ENCODE data around the gene RBMX2. TPM values are rescaled to one million over a fixed set of nuclear protein-coding genes. Genes with fewer than 3 reads are reported as not detected.

RBMX2 gene
- total RNA-seq, 1 experiment from 2014 or later: 33.1 TPM

DNA sequence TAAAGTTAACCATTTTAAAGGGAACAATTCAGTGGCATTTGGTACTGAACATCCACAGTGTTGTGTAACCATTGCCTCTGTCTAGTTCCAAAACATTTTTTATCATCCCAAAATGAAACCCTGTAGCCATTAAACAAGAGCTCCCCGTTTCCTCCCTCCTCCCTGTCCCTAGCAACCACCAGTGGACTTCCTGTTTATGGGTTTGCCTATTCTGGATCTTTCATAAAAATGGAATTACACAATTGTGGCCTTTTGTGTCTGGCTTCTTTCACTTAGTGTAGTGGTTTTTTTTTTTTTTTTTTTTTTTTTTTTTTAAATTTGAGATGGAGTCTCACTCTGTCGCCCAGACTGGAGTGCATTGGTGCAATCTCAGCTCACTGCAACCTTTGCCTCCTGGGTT is 11.6 kb downstream of the RBMX2 start:
- POLR2A ChIA-PET (ENCODE audit: low non-redundant PET): no interaction called here
- no peak for TF ChIP-seq EZH2 (IDR thresholded peaks at IDR 0.05; ENCODE audit: borderline replicate concordance, low read depth, low read length, poor library complexity, severe bottlenecking)
- TF ChIP-seq, protein P1, sequence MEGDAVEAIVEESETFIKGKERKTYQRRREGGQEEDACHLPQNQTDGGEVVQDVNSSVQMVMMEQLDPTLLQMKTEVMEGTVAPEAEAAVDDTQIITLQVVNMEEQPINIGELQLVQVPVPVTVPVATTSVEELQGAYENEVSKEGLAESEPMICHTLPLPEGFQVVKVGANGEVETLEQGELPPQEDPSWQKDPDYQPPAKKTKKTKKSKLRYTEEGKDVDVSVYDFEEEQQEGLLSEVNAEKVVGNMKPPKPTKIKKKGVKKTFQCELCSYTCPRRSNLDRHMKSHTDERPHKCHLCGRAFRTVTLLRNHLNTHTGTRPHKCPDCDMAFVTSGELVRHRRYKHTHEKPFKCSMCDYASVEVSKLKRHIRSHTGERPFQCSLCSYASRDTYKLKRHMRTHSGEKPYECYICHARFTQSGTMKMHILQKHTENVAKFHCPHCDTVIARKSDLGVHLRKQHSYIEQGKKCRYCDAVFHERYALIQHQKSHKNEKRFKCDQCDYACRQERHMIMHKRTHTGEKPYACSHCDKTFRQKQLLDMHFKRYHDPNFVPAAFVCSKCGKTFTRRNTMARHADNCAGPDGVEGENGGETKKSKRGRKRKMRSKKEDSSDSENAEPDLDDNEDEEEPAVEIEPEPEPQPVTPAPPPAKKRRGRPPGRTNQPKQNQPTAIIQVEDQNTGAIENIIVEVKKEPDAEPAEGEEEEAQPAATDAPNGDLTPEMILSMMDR (conservative IDR thresholded peaks at IDR 0.05; ENCODE audit: low read depth, low read length): no peak
- Histone ChIP-seq H3K9me3 (ENCODE audit: low read depth, low read length, poor library complexity, severe bottlenecking) (no peaks in the 10 kb centered on the region), H3K27ac (ENCODE audit: low read depth, low read length, poor library complexity, severe bottlenecking) (no peak overlapping the region), H3K27me3 (replicated peaks; ENCODE audit: insufficient read depth, low read depth, low read length, poor library complexity) (no peaks in the 10 kb centered on the region), H3K36me3 (ENCODE audit: insufficient read depth, low read length, poor library complexity, severe bottlenecking) (peaks cover 8% of the 10 kb centered on the region), H3K4me1 (ENCODE audit: insufficient read depth, low read length, poor library complexity, severe bottlenecking) (no peaks in the 10 kb centered on the region), H3K4me3 (ENCODE audit: low read depth, low read length, poor library complexity, severe bottlenecking) (no peak overlapping the region)
- CTCF ChIA-PET: no interaction called here
- DNase-seq (ENCODE audit: low spot score): no peak
- no TSS peak for BruUV-seq (replicated peaks)
- intact Hi-C loops (cut with micrococcal nuclease; ENCODE audit: unreplicated experiment): no loop called here

DNA sequence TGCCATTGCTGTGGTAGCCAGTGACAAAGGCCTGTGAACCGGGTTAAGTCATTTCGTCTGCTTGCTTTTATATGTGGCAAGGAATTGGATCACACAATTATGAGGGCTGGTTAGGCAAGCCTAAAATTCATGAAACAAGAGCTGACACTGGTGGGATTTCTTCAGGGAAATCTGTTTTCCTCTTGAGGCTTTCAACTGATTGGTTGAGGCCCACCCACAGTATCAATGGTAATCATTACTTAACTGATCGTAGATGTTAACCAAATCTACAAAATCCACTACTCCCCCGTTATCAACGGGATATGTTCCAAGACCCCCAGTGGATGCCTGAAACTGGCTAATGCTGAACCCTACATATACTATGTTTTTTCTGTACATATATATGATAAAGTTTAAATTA is 13.0 kb downstream of the RBMX2 start:
- H3K4me1 ChIP-seq (ENCODE audit: insufficient read depth, low read length, poor library complexity, severe bottlenecking): no peaks in the 10 kb centered on the region
- no peak for DNase-seq (ENCODE audit: low spot score)
- H3K27me3 ChIP-seq (replicated peaks; ENCODE audit: insufficient read depth, low read depth, low read length, poor library complexity): no peaks in the 10 kb centered on the region
- H3K4me3 ChIP-seq (ENCODE audit: low read depth, low read length, poor library complexity, severe bottlenecking): no peak overlapping the region
- POLR2A ChIA-PET (ENCODE audit: low non-redundant PET): no interaction called here
- no TSS peak for BruUV-seq (replicated peaks)
- H3K36me3 ChIP-seq (ENCODE audit: insufficient read depth, low read length, poor library complexity, severe bottlenecking): peaks cover 3% of the 10 kb centered on the region
- intact Hi-C loops (cut with micrococcal nuclease; ENCODE audit: unreplicated experiment): no loop called here
- H3K27ac ChIP-seq (ENCODE audit: low read depth, low read length, poor library complexity, severe bottlenecking): no peak overlapping the region
- CTCF ChIA-PET: no interaction called here
- H3K9me3 ChIP-seq (ENCODE audit: low read depth, low read length, poor library complexity, severe bottlenecking): no peaks in the 10 kb centered on the region
- no peak for TF ChIP-seq EZH2 (IDR thresholded peaks at IDR 0.05; ENCODE audit: borderline replicate concordance, low read depth, low read length, poor library complexity, severe bottlenecking)
- TF ChIP-seq, protein P1 (conservative IDR thresholded peaks at IDR 0.05; ENCODE audit: low read depth, low read length): no peak

DNA sequence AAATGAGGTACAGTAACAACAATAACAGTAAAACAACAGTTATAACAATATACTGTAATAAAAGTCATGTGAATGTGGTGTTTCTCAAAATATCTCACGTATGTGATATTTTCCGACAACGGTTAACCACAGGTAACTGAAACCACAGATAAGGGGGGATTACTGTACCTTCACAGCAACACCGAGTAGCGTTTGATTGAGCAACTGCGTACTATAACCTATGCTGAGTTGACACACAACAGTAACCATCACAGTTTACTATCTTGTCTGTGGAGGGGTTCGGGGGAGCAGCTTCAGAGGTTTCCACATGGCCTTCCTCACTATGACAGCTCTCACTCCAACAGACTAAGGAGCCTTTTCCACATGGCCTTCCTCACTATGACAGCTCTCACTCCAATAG is 13.4 kb downstream of the RBMX2 start:
- POLR2A ChIA-PET (ENCODE audit: low non-redundant PET): no interaction called here
- intact Hi-C loops (cut with micrococcal nuclease; ENCODE audit: unreplicated experiment): no loop called here
- Histone ChIP-seq H3K27me3 (replicated peaks; ENCODE audit: insufficient read depth, low read depth, low read length, poor library complexity) (no peaks in the 10 kb centered on the region), H3K27ac (ENCODE audit: low read depth, low read length, poor library complexity, severe bottlenecking) (no peak overlapping the region), H3K4me3 (ENCODE audit: low read depth, low read length, poor library complexity, severe bottlenecking) (no peak overlapping the region), H3K4me1 (ENCODE audit: insufficient read depth, low read length, poor library complexity, severe bottlenecking) (no peaks in the 10 kb centered on the region), H3K9me3 (ENCODE audit: low read depth, low read length, poor library complexity, severe bottlenecking) (no peaks in the 10 kb centered on the region), H3K36me3 (ENCODE audit: insufficient read depth, low read length, poor library complexity, severe bottlenecking) (peaks cover 3% of the 10 kb centered on the region)
- no peak for DNase-seq (ENCODE audit: low spot score)
- CTCF ChIA-PET: no interaction called here
- TF ChIP-seq, protein P1 (conservative IDR thresholded peaks at IDR 0.05; ENCODE audit: low read depth, low read length): no peak
- no peak for TF ChIP-seq EZH2 (IDR thresholded peaks at IDR 0.05; ENCODE audit: borderline replicate concordance, low read depth, low read length, poor library complexity, severe bottlenecking)
- no TSS peak for BruUV-seq (replicated peaks)
